ENCODE measurements around the gene COX6B2.
A peak's percentile ranks its signal among the peaks of the same experiment; 100 is the strongest.

Gene COX6B2

GRCh38 chr19:55383279-55384130, 29.0 kb upstream of the COX6B2 start:
- peak; percentile 74 for DNase-seq (ENCODE audit: low read depth)

GRCh38 chr19:55382522-55383054, 28.1 kb upstream of the COX6B2 start:
- no peak for DNase-seq (ENCODE audit: low read depth)

GRCh38 chr19:55382013-55382412, 27.5 kb upstream of the COX6B2 start:
- no peak for DNase-seq (ENCODE audit: low read depth)

GRCh38 chr19:55379174-55379573, 24.7 kb upstream of the COX6B2 start:
- no peak for DNase-seq (ENCODE audit: low read depth)

- no peak for DNase-seq (ENCODE audit: low read depth)
These were observed 23.0 kb upstream of the COX6B2 start for GRCh38 chr19:55377356-55378131.

- no peak for DNase-seq (ENCODE audit: low read depth)
These were observed 21.9 kb upstream of the COX6B2 start, which contains the start of gene TMEM190 for GRCh38 chr19:55376241-55376933. TSS of gene TMEM190 (plus strand) at chr19:55376826. CDS start at chr19:55376854, 28 bp downstream.

- DNase-seq (ENCODE audit: low read depth) = peak; percentile 81
These were observed 19.7 kb upstream of the COX6B2 start for GRCh38 chr19:55373993-55374757.

- DNase-seq (ENCODE audit: low read depth) = no peak
These were observed 18.9 kb upstream of the COX6B2 start for GRCh38 chr19:55373306-55373992.

GRCh38 chr19:55372316-55373081, 18.0 kb upstream of the COX6B2 start:
- DNase-seq (ENCODE audit: low read depth) = peak; percentile 81

- DNase-seq (ENCODE audit: low read depth) = peak; percentile 82
These were observed 15.9 kb upstream of the COX6B2 start, which contains the start of gene IL11 for GRCh38 chr19:55370305-55370988. TSS of gene IL11 (minus strand) at chr19:55370463. CDS start at chr19:55370310, 153 bp downstream.

GRCh38 chr19:55369653-55370304, 15.3 kb upstream of the COX6B2 start:
- DNase-seq (ENCODE audit: low read depth) = peak; percentile 91

- DNase-seq (ENCODE audit: low read depth) = peak; percentile 74
These were observed 14.4 kb upstream of the COX6B2 start for GRCh38 chr19:55368701-55369563.

- no peak for DNase-seq (ENCODE audit: low read depth)
These were observed 13.6 kb upstream of the COX6B2 start for GRCh38 chr19:55368106-55368505.

- no peak for DNase-seq (ENCODE audit: low read depth)
These were observed 12.3 kb upstream of the COX6B2 start for GRCh38 chr19:55366790-55367189.

- no peak for DNase-seq (ENCODE audit: low read depth)
These were observed 11.4 kb upstream of the COX6B2 start for GRCh38 chr19:55365964-55366363.

GRCh38 chr19:55365245-55365644, 10.7 kb upstream of the COX6B2 start:
- no peak for DNase-seq (ENCODE audit: low read depth)

- DNase-seq (ENCODE audit: low read depth) = no peak
These were observed 8.6 kb upstream of the COX6B2 start, which contains the start of gene GARIN5B for GRCh38 chr19:55362990-55363716. TSS of gene GARIN5B (minus strand) at chr19:55363260. CDS start at chr19:55363066, 194 bp downstream.

Data from EH (cell line).